Right ventricle myocardium inferior (tissue), 1 donor: Measurements from ENCODE around the gene RGS19. TPM values are rescaled to one million over a fixed set of nuclear protein-coding genes. Genes with fewer than 3 reads are reported as not detected.

Experiments used
- ATAC-seq: fragments of 200-7000 bp; cut with Tn5 transposase; one replicate; pipeline ENCODE4 v1.9.1; 2020; ENCODE audit warnings: mild to moderate bottlenecking, moderate library complexity
- DNase-seq: peaks from one replicate; pipeline ENCODE4 v3.0.0; 2021; ENCODE audit errors: missing footprints
- intact Hi-C: fragments of 100-400 bp; cut with DNase I; formaldehyde crosslinking; loops from one replicate; pipeline ENCODE4 v1.11.0; 2022
- total RNA-seq: library from RNA; stranded (reverse); fragmentation: NEBNext Ultra II Directional; extraction: Animal tissue kit (Norgen Biotek cat#: 25700); gene quantifications from one replicate; pipeline ENCODE4 v1.2.1, GENCODE V29; 2021
- donor health status: DM: no; HTN: yes; CAD: no; lungs with severe emphysema.

RGS19 gene
- total RNA-seq, 1 donor from 2014 or later, result 6.6 TPM

GRCh38 chr20:64044484-64045247, 34.7 kb downstream of the RGS19 start:
- intact Hi-C loops, result no loop called here
- ATAC-seq (no peak), DNase-seq (no peak)

GRCh38 chr20:64043768-64044167, 35.5 kb downstream of the RGS19 start:
- intact Hi-C loops, result no loop called here
- ATAC-seq (no peak), DNase-seq (no peak)

GRCh38 chr20:64042054-64042781, 37.1 kb downstream of the RGS19 start:
- no peak for ATAC-seq
- intact Hi-C loops, result no loop called here
- no peak for DNase-seq

- intact Hi-C loops, result no loop called here
- DNase-seq, result no peak
- ATAC-seq, result no peak
Measured at GRCh38 chr20:64041781-64042053, 37.6 kb downstream of the RGS19 start.

- no peak for ATAC-seq
- intact Hi-C loops, result no loop called here
- DNase-seq, result no peak
Measured at GRCh38 chr20:64041040-64041780, 38.1 kb downstream of the RGS19 start.

GRCh38 chr20:64040231-64041039, 38.9 kb downstream of the RGS19 start:
- intact Hi-C loops, result no loop called here
- DNase-seq (no peak), ATAC-seq (no peak)

- ATAC-seq, result peak; percentile 46
- intact Hi-C loops, result loop anchor here (1.0 kb wide), 2 partner anchors 15 to 81 kb away; no protein-coding TSS in a partner anchor
- DNase-seq, result no peak
Measured at GRCh38 chr20:64039293-64040160, 39.8 kb downstream of the RGS19 start.

GRCh38 chr20:64038565-64039292, 40.6 kb downstream of the RGS19 start:
- peak; percentile 80 for ATAC-seq
- DNase-seq, result peak; percentile 89
- intact Hi-C loops, result loop anchor here (1.0 kb wide), 3 partner anchors 16 to 82 kb away; no protein-coding TSS in a partner anchor

- ATAC-seq (no peak), DNase-seq (no peak)
- intact Hi-C loops, result loop anchor here (1.0 kb wide), 1 partner anchor 19 kb away; no protein-coding TSS in a partner anchor
Measured at GRCh38 chr20:64038224-64038564, 41.1 kb downstream of the RGS19 start.

- ATAC-seq, result no peak
- intact Hi-C loops, result loop anchor here (1.0 kb wide), 1 partner anchor 20 kb away; no protein-coding TSS in a partner anchor
- peak; percentile 21 for DNase-seq
Measured at GRCh38 chr20:64037498-64038213, 41.7 kb downstream of the RGS19 start.

- ATAC-seq, result no peak
- DNase-seq, result peak; percentile 13
- intact Hi-C loops, result no loop called here
Measured at GRCh38 chr20:64037199-64037497, 42.2 kb downstream of the RGS19 start.

- intact Hi-C loops, result no loop called here
- peak; percentile 53 for DNase-seq
- ATAC-seq, result no peak
Measured at GRCh38 chr20:64036346-64037198, 42.7 kb downstream of the RGS19 start.

GRCh38 chr20:64035933-64036345, 43.4 kb downstream of the RGS19 start, which contains the start of gene C20orf204:
Gene C20orf204, plus strand, starts transcription at chr20:64036182. Its CDS starts 142 bp downstream, at chr20:64036324.
- ATAC-seq (no peak), DNase-seq (peak; percentile 46)
- intact Hi-C loops, result no loop called here

- intact Hi-C loops, result no loop called here
- peak; percentile 14 for DNase-seq
Measured at GRCh38 chr20:64035066-64035932, 44.0 kb downstream of the RGS19 start.

GRCh38 chr20:64033981-64034493, 45.3 kb downstream of the RGS19 start:
- ATAC-seq, result peak; percentile 75
- intact Hi-C loops, result no loop called here
- peak; percentile 67 for DNase-seq

More at GRCh38 chr20:64035066-64035932, 44.0 kb downstream of the RGS19 start:
- ATAC-seq, result no peak
